ENCODE data around the gene CCDC92. TPM values are rescaled to one million over a fixed set of nuclear protein-coding genes. Genes with fewer than 3 reads are reported as not detected.

CCDC92 gene
- total RNA-seq, 1 donor from 2014 or later: 21.5 TPM

- peaks cover 14% of the 10 kb centered on the region for H3K27me3 Mint-ChIP-seq
- no peak overlapping the region for H3K27ac Mint-ChIP-seq
- no peaks in the 10 kb centered on the region for H3K36me3 Mint-ChIP-seq (ENCODE audit: low read depth)
- POLR2A ChIA-PET: no interaction called here
- H3K9me3 Mint-ChIP-seq: no peaks in the 10 kb centered on the region
- peaks cover 5% of the 10 kb centered on the region for H3K4me1 Mint-ChIP-seq
- no peak for ATAC-seq (ENCODE audit: low read depth)
- no peak for DNase-seq
- CTCF ChIA-PET: interaction anchor here (3.1 to 3.2 kb wide), 2 partner anchors 81 to 84 kb away, joined by 15 to 34 read pairs; no protein-coding TSS in a partner anchor
- no peak for TF ChIP-seq CTCF (IDR thresholded peaks at IDR 0.05)
- no peak overlapping the region for H3K4me3 Mint-ChIP-seq
- intact Hi-C loops (cut with micrococcal nuclease): loop anchor here (10.0 kb wide), 1 partner anchor 872 kb away; no protein-coding TSS in a partner anchor
Observed at GRCh38 chr12:123902821-123903220, 69.8 kb downstream of the CCDC92 start.

- Mint-ChIP-seq H3K36me3 (ENCODE audit: low read depth) (no peaks in the 10 kb centered on the region), H3K27ac (no peak overlapping the region), H3K4me1 (peaks cover 5% of the 10 kb centered on the region), H3K9me3 (no peaks in the 10 kb centered on the region), H3K27me3 (peaks cover 14% of the 10 kb centered on the region), H3K4me3 (no peak overlapping the region)
- no peak for TF ChIP-seq CTCF (IDR thresholded peaks at IDR 0.05)
- CTCF ChIA-PET: interaction anchor here (0.7 to 0.9 kb wide), 2 partner anchors 83 to 131 kb away, joined by 3 to 4 read pairs; no protein-coding TSS in a partner anchor
- intact Hi-C loops (cut with micrococcal nuclease): loop anchor here (10.0 kb wide), 1 partner anchor 874 kb away; no protein-coding TSS in a partner anchor
- no peak for ATAC-seq (ENCODE audit: low read depth)
- POLR2A ChIA-PET: no interaction called here
- DNase-seq: no peak
Observed at GRCh38 chr12:123900871-123901376, 71.7 kb downstream of the CCDC92 start.

GRCh38 chr12:123899368-123899767 is 73.3 kb downstream of the CCDC92 start:
- Mint-ChIP-seq H3K36me3 (ENCODE audit: low read depth) (no peaks in the 10 kb centered on the region), H3K4me3 (no peak overlapping the region), H3K4me1 (no peaks in the 10 kb centered on the region), H3K27ac (no peak overlapping the region), H3K9me3 (no peaks in the 10 kb centered on the region), H3K27me3 (peaks cover 13% of the 10 kb centered on the region)
- ChIA-PET POLR2A (no interaction called here), CTCF (no interaction called here)
- no peak for TF ChIP-seq CTCF (IDR thresholded peaks at IDR 0.05)
- ATAC-seq (ENCODE audit: low read depth) (no peak), DNase-seq (no peak)
- intact Hi-C loops (cut with micrococcal nuclease): no loop called here

- DNase-seq: no peak
- no peak for TF ChIP-seq CTCF (IDR thresholded peaks at IDR 0.05)
Observed at GRCh38 chr12:123898673-123899072, 74.0 kb downstream of the CCDC92 start.

GRCh38 chr12:123897221-123897620 is 75.4 kb downstream of the CCDC92 start:
- POLR2A ChIA-PET: no interaction called here
- Mint-ChIP-seq H3K9me3 (no peaks in the 10 kb centered on the region), H3K4me3 (no peak overlapping the region), H3K4me1 (no peaks in the 10 kb centered on the region), H3K27me3 (peaks cover 9% of the 10 kb centered on the region), H3K27ac (no peak overlapping the region), H3K36me3 (ENCODE audit: low read depth) (no peaks in the 10 kb centered on the region)
- no peak for DNase-seq
- CTCF ChIA-PET: no interaction called here
- no peak for ATAC-seq (ENCODE audit: low read depth)
- no peak for TF ChIP-seq CTCF (IDR thresholded peaks at IDR 0.05)
- intact Hi-C loops (cut with micrococcal nuclease): no loop called here

More at GRCh38 chr12:123898673-123899072, 74.0 kb downstream of the CCDC92 start:
- H3K9me3 Mint-ChIP-seq: no peaks in the 10 kb centered on the region
- no peak for ATAC-seq (ENCODE audit: low read depth)
- CTCF ChIA-PET: no interaction called here
- H3K27ac Mint-ChIP-seq: no peak overlapping the region
- H3K27me3 Mint-ChIP-seq: peaks cover 9% of the 10 kb centered on the region
- intact Hi-C loops (cut with micrococcal nuclease): no loop called here
- H3K36me3 Mint-ChIP-seq (ENCODE audit: low read depth): no peaks in the 10 kb centered on the region
- POLR2A ChIA-PET: no interaction called here
- no peaks in the 10 kb centered on the region for H3K4me1 Mint-ChIP-seq
- H3K4me3 Mint-ChIP-seq: no peak overlapping the region

Measured in activated B cell treated with CpG ODN at 0.5 μM for 24 hours (primary cell).